Stomach (tissue), 9 donors: ENCODE results near the gene OCIAD2. TPM values are rescaled to one million over a fixed set of nuclear protein-coding genes. Genes with fewer than 3 reads are reported as not detected.

Experiments
- DNase-seq, 2 donors: peaks; one replicate each; pipeline versions ENCODE4 v3.0.0 to v3.0.0-alpha.2; 2013 to 2019
- H3K27ac ChIP-seq, 5 donors: fragments of 200-600 bp in 4 of 5; sonication (generic) in 4 of 5; one replicate each; pipeline ENCODE4 v1.5.1; 2013 to 2019; ENCODE audit warnings: mild to moderate bottlenecking in 1 of 5, moderate library complexity in 1 of 5
- H3K27me3 ChIP-seq, 3 donors: fragments of 200-600 bp; sonication (generic); one replicate each; pipeline ENCODE4 v1.5.1; 2017 to 2019; ENCODE audit warnings: mixed run types in 1 of 3
- H3K36me3 ChIP-seq, 4 donors: fragments of 200-600 bp; sonication (generic); 1 replicate in 3 of 4; 2 replicates in 1 of 4; pipeline ENCODE4 v1.5.1; 2016 to 2019
- H3K4me1 ChIP-seq, 4 donors: fragments of 200-600 bp; sonication (generic); one replicate each; pipeline ENCODE4 v1.5.1; 2016 to 2019
- H3K4me3 ChIP-seq, 4 donors: fragments of 200-600 bp; sonication (generic) in 3 of 4; one replicate each; pipeline ENCODE4 v1.5.1; 2016 to 2019; ENCODE audit warnings: mild to moderate bottlenecking in 1 of 4
- H3K9me3 ChIP-seq, 4 donors: fragments of 200-600 bp; sonication (generic); one replicate each; pipeline ENCODE4 v1.5.1; 2016 to 2019
- EP300 ChIP-seq: sonication (generic); formaldehyde crosslinking; IDR thresholded peaks from one replicate; pipeline ENCODE4 v1.6.1; 2017; ENCODE audit warnings: antibody characterized with exemption
- POLR2A ChIP-seq, 4 donors: fragments of 450-650 bp; IDR thresholded peaks; one replicate each; pipeline ENCODE4 v1.6.1; 2016; ENCODE audit warnings: antibody characterized with exemption in 4 of 4, control low read depth in 2 of 4, mild to moderate bottlenecking in 1 of 4, moderate library complexity in 1 of 4
- POLR2AphosphoS5 ChIP-seq, 3 donors: sonication (generic); formaldehyde crosslinking; IDR thresholded peaks; one replicate each; pipeline ENCODE4 v1.6.1; 2016; ENCODE audit warnings: antibody characterized with exemption in 3 of 3
- WGBS, 5 donors: extraction: QIAGEN DNeasy Blood & Tissue Kit in 3 of 5; methylation state at CpG; one replicate each; pipeline versions ENCODE4 v1.1.5 to v1.1.7; 2013 to 2018; 5-methylcytosine and 5-hydroxymethylcytosine counted together
- intact Hi-C: fragments of 100-400 bp; cut with DNase I; formaldehyde crosslinking; loops from one replicate; pipeline ENCODE4 v1.15.1; 2023; ENCODE audit warnings: low total_unique reads
- polyA plus RNA-seq, 3 donors: library from polyadenylated mRNA; stranded (reverse); fragments of 200-250 nt; gene quantifications; one replicate each; pipeline ENCODE4 v1.2.3, GENCODE V29; 2013
- total RNA-seq, 5 donors: library from RNA; depleted of rRNA; stranded (reverse); fragments of >200 nt; gene quantifications; one replicate each; pipeline versions ENCODE4 v1.1.0 to v1.2.3, GENCODE V29; 2014 to 2016
- TF ChIP-seq, protein P1 (sequence below), 7 experiments: fragments of 450-650 bp in 4 of 7; fragments of 200-600 bp in 3 of 7; sonication (generic) in 3 of 7; IDR thresholded peaks; one replicate each; pipeline ENCODE4 v1.5.1; 2016 to 2019; ENCODE audit warnings: antibody characterized with exemption in 7 of 7, control low read depth in 2 of 7, mild to moderate bottlenecking in 1 of 7
- donor health status: healthy with polysubstance abuse.
- donor health status: Bipolar disorder and iron deficiency.
- donor health status: healthy.

OCIAD2 gene
- total and polyA plus RNA-seq, 8 donors = 1.7 to 371 (median 49.7) TPM

DNA sequence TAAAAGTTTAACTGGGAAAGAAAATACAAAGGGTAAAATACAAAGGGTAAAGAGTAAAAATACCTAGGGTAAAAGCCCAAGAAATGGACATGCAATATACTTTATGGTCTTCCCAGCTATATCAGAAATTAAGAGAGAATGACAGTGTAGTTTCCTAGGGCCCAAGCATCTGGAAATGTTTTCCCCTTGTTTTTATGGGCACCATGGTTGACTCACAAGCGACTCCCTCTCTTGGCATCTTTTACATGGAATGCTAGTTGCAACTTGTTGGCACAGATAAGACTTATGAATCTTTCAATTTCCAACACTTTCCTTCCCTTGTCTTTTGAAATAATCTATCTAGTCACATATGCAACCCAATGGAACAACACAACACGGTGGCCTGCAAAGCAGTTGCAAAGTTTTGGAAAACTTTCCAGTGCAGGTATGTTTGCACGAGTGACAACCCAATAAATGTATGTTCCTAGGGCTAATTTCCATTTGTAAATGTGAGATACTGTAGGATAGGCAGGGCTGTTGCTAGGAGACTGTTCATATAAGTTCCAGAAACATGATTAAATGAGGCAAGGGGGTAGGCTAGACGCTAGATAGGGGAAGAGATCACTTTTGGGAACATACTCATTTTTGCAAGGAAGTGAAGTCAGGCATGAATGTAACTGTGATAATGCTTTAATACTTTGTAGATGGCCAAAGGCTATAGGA, 43.1 kb upstream of the OCIAD2 start:
- no peak for DNase-seq
- no peak for TF ChIP-seq POLR2A (IDR thresholded peaks at IDR 0.05)
- TF ChIP-seq, protein P1, sequence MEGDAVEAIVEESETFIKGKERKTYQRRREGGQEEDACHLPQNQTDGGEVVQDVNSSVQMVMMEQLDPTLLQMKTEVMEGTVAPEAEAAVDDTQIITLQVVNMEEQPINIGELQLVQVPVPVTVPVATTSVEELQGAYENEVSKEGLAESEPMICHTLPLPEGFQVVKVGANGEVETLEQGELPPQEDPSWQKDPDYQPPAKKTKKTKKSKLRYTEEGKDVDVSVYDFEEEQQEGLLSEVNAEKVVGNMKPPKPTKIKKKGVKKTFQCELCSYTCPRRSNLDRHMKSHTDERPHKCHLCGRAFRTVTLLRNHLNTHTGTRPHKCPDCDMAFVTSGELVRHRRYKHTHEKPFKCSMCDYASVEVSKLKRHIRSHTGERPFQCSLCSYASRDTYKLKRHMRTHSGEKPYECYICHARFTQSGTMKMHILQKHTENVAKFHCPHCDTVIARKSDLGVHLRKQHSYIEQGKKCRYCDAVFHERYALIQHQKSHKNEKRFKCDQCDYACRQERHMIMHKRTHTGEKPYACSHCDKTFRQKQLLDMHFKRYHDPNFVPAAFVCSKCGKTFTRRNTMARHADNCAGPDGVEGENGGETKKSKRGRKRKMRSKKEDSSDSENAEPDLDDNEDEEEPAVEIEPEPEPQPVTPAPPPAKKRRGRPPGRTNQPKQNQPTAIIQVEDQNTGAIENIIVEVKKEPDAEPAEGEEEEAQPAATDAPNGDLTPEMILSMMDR (IDR thresholded peaks at IDR 0.05) = no peak
- no peak for TF ChIP-seq EP300
- TF ChIP-seq POLR2AphosphoS5 (IDR thresholded peaks at IDR 0.05) = no peak
- Histone ChIP-seq H3K4me3 (no peak overlapping the region), H3K9me3 (peaks cover 0 to 3% (median 0%) of the 10 kb centered on the region in 4 donors), H3K4me1 (peaks cover 0 to 18% (median 0%) of the 10 kb centered on the region in 4 donors), H3K27me3 (no peaks in the 10 kb centered on the region), H3K27ac (no peak overlapping the region), H3K36me3 (no peaks in the 10 kb centered on the region)
- intact Hi-C loops = no loop called here
- WGBS, 5 donors = 50 to 74% (median 67%) methylated on average over 4 of the region's 4 CpGs

- DNase-seq = no peak
- TF ChIP-seq POLR2A (IDR thresholded peaks at IDR 0.05) (no peak), EP300 (no peak), POLR2AphosphoS5 (IDR thresholded peaks at IDR 0.05) (no peak)
- TF ChIP-seq, protein P1 (IDR thresholded peaks at IDR 0.05) = no peak
- H3K27ac ChIP-seq = no peak overlapping the region
- no peak overlapping the region for H3K4me3 ChIP-seq
- no peaks in the 10 kb centered on the region for H3K36me3 ChIP-seq
- intact Hi-C loops = no loop called here
- H3K4me1 ChIP-seq = peaks cover 0 to 13% (median 2%) of the 10 kb centered on the region in 4 donors
- H3K9me3 ChIP-seq = peaks cover 0 to 3% (median 0%) of the 10 kb centered on the region in 4 donors
- no peaks in the 10 kb centered on the region for H3K27me3 ChIP-seq
These were observed 42.5 kb upstream of the OCIAD2 start for GRCh38 chr4:48949086-48949485.

DNA sequence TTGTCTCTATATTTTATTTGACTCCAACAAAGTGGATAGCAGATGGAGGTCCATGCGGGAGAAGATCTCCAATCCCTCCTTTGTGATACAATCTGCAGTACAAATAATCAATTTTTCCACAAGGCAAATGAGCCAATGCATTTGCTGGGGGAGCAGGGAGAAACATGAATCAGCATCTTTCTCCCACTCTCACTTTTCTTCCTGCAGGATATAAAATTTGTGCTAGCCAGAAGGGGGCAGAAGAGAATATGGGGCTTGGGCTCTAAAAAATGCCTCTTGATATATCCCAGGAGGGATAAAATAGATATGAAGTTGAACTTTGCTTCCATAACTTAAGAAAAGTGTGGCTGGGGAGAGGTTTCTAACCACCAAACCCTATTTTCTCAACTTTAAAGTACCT, 41.2 kb upstream of the OCIAD2 start:
- H3K4me3 ChIP-seq = no peak overlapping the region
- no peak overlapping the region for H3K27ac ChIP-seq
- intact Hi-C loops = no loop called here
- no peaks in the 10 kb centered on the region for H3K27me3 ChIP-seq
- H3K36me3 ChIP-seq = no peaks in the 10 kb centered on the region
- DNase-seq = no peak
- TF ChIP-seq EP300 = no peak
- TF ChIP-seq, protein P1 (IDR thresholded peaks at IDR 0.05) = no peak
- TF ChIP-seq POLR2A (IDR thresholded peaks at IDR 0.05) = no peak
- TF ChIP-seq POLR2AphosphoS5 (IDR thresholded peaks at IDR 0.05) = no peak
- 83 to 94% (median 90%) methylated on average over 1 of the region's 1 CpG for WGBS, 5 donors
- H3K4me1 ChIP-seq = peaks cover 0 to 13% (median 2%) of the 10 kb centered on the region in 4 donors
- H3K9me3 ChIP-seq = peaks cover 0 to 3% (median 0%) of the 10 kb centered on the region in 4 donors

DNA sequence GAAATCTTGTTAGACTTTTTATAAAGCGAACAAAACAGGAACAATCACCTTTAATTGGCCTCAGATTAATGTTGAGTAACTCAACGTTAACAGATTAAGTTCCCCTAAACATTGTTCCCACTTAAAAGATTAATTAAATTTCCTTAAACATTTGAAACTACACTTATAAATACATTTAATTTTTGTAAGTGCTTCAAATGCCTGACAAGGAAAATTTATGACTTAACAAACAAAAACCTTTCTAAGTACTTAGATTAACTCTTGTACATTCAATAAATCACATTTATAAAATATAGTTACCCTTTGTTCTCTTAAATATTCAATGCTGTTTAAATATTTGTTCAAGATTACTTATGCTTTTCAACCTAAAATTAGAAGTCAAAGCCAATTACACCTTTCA, 39.4 kb upstream of the OCIAD2 start:
- no peaks in the 10 kb centered on the region for H3K27me3 ChIP-seq
- peaks cover 0 to 13% (median 2%) of the 10 kb centered on the region in 4 donors for H3K4me1 ChIP-seq
- 16 to 36% (median 24%) methylated on average over 2 of the region's 2 CpGs for WGBS, 5 donors
- no peaks in the 10 kb centered on the region for H3K36me3 ChIP-seq
- DNase-seq = no peak
- H3K4me3 ChIP-seq = no peak overlapping the region
- TF ChIP-seq, protein P1 (IDR thresholded peaks at IDR 0.05) = no peak
- TF ChIP-seq POLR2AphosphoS5 (IDR thresholded peaks at IDR 0.05) = no peak
- TF ChIP-seq POLR2A (IDR thresholded peaks at IDR 0.05) = no peak
- no peak for TF ChIP-seq EP300
- H3K27ac ChIP-seq = peak overlapping the region in 2 of 5 donors; percentile 48 to 54
- intact Hi-C loops = no loop called here
- no peaks in the 10 kb centered on the region for H3K9me3 ChIP-seq
